Epithelial cell of proximal tubule (primary cell): Measurements from ENCODE around the gene FAM114A1. TPM values are rescaled to one million over a fixed set of nuclear protein-coding genes. Genes with fewer than 3 reads are reported as not detected.
"Not testable (repeated sequence)": the region's sequence is repeated elsewhere in the genome, so short reads cannot be mapped to it uniquely, and the experiment has no call there.

Experiments
- DNase-seq: peaks from one replicate; pipeline ENCODE4 v3.0.0-alpha.2; 2011; ENCODE audit warnings: low read depth
- H3K4me3 ChIP-seq: 2 replicates; pipeline ENCODE4 v1.5.1; 2011; ENCODE audit warnings: low read depth, mild to moderate bottlenecking, low read length
- CTCF ChIP-seq: conservative IDR thresholded peaks from 2 replicates; pipeline ENCODE4 v1.5.1; 2012; ENCODE audit warnings: low read depth, mild to moderate bottlenecking, low read length
- total RNA-seq: library from RNA; depleted of rRNA; stranded (reverse); fragments of >200 nt; gene quantifications from 2 replicates; pipeline ENCODE4 v1.2.3, GENCODE V29; 2015

The FAM114A1 gene
- total RNA-seq, 1 donor from 2014 or later, result 61.5 TPM

GRCh38 chr4:38987491-38987890 lies 119.9 kb downstream of the FAM114A1 start:
- TF ChIP-seq CTCF, result no peak
- DNase-seq, result no peak
- no peak overlapping the region for H3K4me3 ChIP-seq

- not testable (repeated sequence) for DNase-seq, H3K4me3 ChIP-seq
Measured at GRCh38 chr4:38988353-38988752, 120.7 kb downstream of the FAM114A1 start.

- no peak for TF ChIP-seq CTCF
- no peak for DNase-seq
- no peak overlapping the region for H3K4me3 ChIP-seq
Measured at GRCh38 chr4:38989487-38989886, 121.9 kb downstream of the FAM114A1 start.

- TF ChIP-seq CTCF, result no peak
- no peak for DNase-seq
- H3K4me3 ChIP-seq, result no peak overlapping the region
Measured at GRCh38 chr4:38990241-38990640, 122.6 kb downstream of the FAM114A1 start.

GRCh38 chr4:38993683-38994082 lies 126.1 kb downstream of the FAM114A1 start:
- H3K4me3 ChIP-seq, result no peak overlapping the region
- DNase-seq, result no peak
- TF ChIP-seq CTCF, result peak; percentile 42

- no peak for TF ChIP-seq CTCF
- no peak for DNase-seq
- H3K4me3 ChIP-seq, result no peak overlapping the region
Measured at GRCh38 chr4:38994135-38994534, 126.5 kb downstream of the FAM114A1 start.

Other genes starting within 250 kb of the FAM114A1 start
- 23.0 and 28.0 TPM in 2 replicates for gene KLF3, start 203.6 kb upstream of the FAM114A1 start, total RNA-seq
- gene TLR10, start 84.8 kb upstream of the FAM114A1 start, total RNA-seq, result not detected in 2 replicates
- gene TLR1, start 63.0 kb upstream of the FAM114A1 start, total RNA-seq, result 0.51 and 0.98 TPM in 2 replicates
- gene TLR6, start 11.0 kb upstream of the FAM114A1 start, total RNA-seq, result 0.22 and 0.29 TPM in 2 replicates
- gene TMEM156, start 164.6 kb downstream of the FAM114A1 start, total RNA-seq, result 2.3 and 9.1 TPM in 2 replicates
- 60.4 and 62.7 TPM in 2 replicates for gene KLHL5, start 194.4 kb downstream of the FAM114A1 start, total RNA-seq